Neural cell (in vitro differentiated cells): ENCODE results near the gene CCER1. TPM values are rescaled to one million over a fixed set of nuclear protein-coding genes. Genes with fewer than 3 reads are reported as not detected.

ENCODE experiments used
- H2AFZ ChIP-seq: fragments of 200-600, 300-800 bp; sonication (generic), shearing (Covaris generic); 2 replicates; pipeline ENCODE4 v1.6.0; 2014; ENCODE audit warnings: low read depth, mild to moderate bottlenecking, antibody characterized with exemption, low read length, moderate library complexity
- H3F3A ChIP-seq: fragments of 200-600 bp; shearing (Covaris generic); 2 replicates; pipeline ENCODE4 v1.6.1; 2016; ENCODE audit warnings: mild to moderate bottlenecking, moderate library complexity, mixed read lengths, antibody characterized with exemption, low read length; ENCODE audit not compliant: insufficient read depth, poor library complexity, severe bottlenecking
- H3K27ac ChIP-seq: fragments of 200-600, 300-800 bp; sonication (generic), shearing (Covaris generic); 2 replicates; pipeline ENCODE4 v1.5.1; 2014; ENCODE audit warnings: mild to moderate bottlenecking, low read length, moderate library complexity
- H3K27me3 ChIP-seq: fragments of 300-800, 200-600 bp; sonication (generic), shearing (Covaris generic); 2 replicates; pipeline ENCODE4 v1.6.0; 2014; ENCODE audit warnings: mild to moderate bottlenecking, low read depth, low read length, moderate library complexity; ENCODE audit not compliant: insufficient read depth
- H3K36me3 ChIP-seq: fragments of 300-800, 200-600 bp; sonication (generic), shearing (Covaris generic); 2 replicates; pipeline ENCODE4 v1.5.1; 2014; ENCODE audit warnings: mild to moderate bottlenecking, antibody characterized with exemption, low read length, moderate library complexity; ENCODE audit not compliant: insufficient read depth
- H3K4me2 ChIP-seq: fragments of 300-800, 200-600 bp; sonication (generic), shearing (Covaris generic); 2 replicates; pipeline ENCODE4 v1.6.0; 2014; ENCODE audit warnings: mild to moderate bottlenecking, low read length
- H3K4me3 ChIP-seq: fragments of 300-800, 200-600 bp; sonication (generic), shearing (Covaris generic); 2 replicates; pipeline ENCODE4 v1.5.1; 2014; ENCODE audit warnings: mild to moderate bottlenecking, low read length, moderate library complexity
- H3K79me2 ChIP-seq: fragments of 200-600 bp; shearing (Covaris generic); replicated peaks from 2 replicates; pipeline ENCODE4 v1.6.0; 2014; ENCODE audit warnings: mild to moderate bottlenecking, low read length, moderate library complexity; ENCODE audit not compliant: insufficient read depth
- H3K9ac ChIP-seq: fragments of 300-800, 200-600 bp; sonication (generic), shearing (Covaris generic); 2 replicates; pipeline ENCODE4 v1.6.1; 2016; ENCODE audit warnings: mild to moderate bottlenecking, low read length, mixed read lengths
- H3K9me2 ChIP-seq: fragments of 200-600 bp; shearing (Covaris generic); 2 replicates; pipeline ENCODE4 v1.6.1; 2016; ENCODE audit warnings: mild to moderate bottlenecking, low read length, mixed read lengths; ENCODE audit not compliant: insufficient read depth
- H3K9me3 ChIP-seq: fragments of 200-600, 300-800 bp; sonication (generic), shearing (Covaris generic); 2 replicates; pipeline ENCODE4 v1.6.1; 2016; ENCODE audit warnings: mild to moderate bottlenecking, mixed run types, low read length, moderate library complexity, mixed read lengths
- H4K20me1 ChIP-seq: fragments of 200-600 bp; shearing (Covaris generic); 2 replicates; pipeline ENCODE4 v1.6.1; 2016; ENCODE audit warnings: mild to moderate bottlenecking, mixed run types; ENCODE audit not compliant: insufficient read depth
- CTCF ChIP-seq: fragments of 450-650 bp; IDR thresholded peaks from 2 replicates; pipeline ENCODE4 v1.5.1; 2014; ENCODE audit warnings: antibody characterized with exemption, mild to moderate bottlenecking, moderate library complexity; ENCODE audit not compliant: poor library complexity, severe bottlenecking
- EP300 ChIP-seq: fragments of 450-650 bp; conservative IDR thresholded peaks from 2 replicates; pipeline ENCODE4 v1.6.1; 2014; ENCODE audit warnings: antibody characterized with exemption, mild to moderate bottlenecking, moderate library complexity; ENCODE audit not compliant: poor library complexity, severe bottlenecking
- EZH2 ChIP-seq: fragments of 200-600, 300-800 bp; shearing (Covaris generic), sonication (generic); IDR thresholded peaks from 2 replicates; pipeline ENCODE4 v1.6.1; 2014; ENCODE audit warnings: antibody characterized with exemption, low read length, borderline replicate concordance, mild to moderate bottlenecking; ENCODE audit not compliant: insufficient read depth, poor library complexity, severe bottlenecking
- MXI1 ChIP-seq: fragments of 450-650 bp; conservative IDR thresholded peaks from 2 replicates; pipeline ENCODE4 v1.6.1; 2014; ENCODE audit warnings: antibody characterized with exemption, mild to moderate bottlenecking; ENCODE audit not compliant: poor library complexity, severe bottlenecking
- POLR2AphosphoS5 ChIP-seq: IDR thresholded peaks from 2 replicates; pipeline ENCODE4 v1.6.1; 2012
- RAD21 ChIP-seq: fragments of 450-650 bp; conservative IDR thresholded peaks from 2 replicates; pipeline ENCODE4 v1.6.1; 2014; ENCODE audit warnings: antibody characterized with exemption, mild to moderate bottlenecking, moderate library complexity
- REST ChIP-seq: IDR thresholded peaks from 2 replicates; pipeline ENCODE4 v1.6.1; 2012; ENCODE audit warnings: borderline replicate concordance
- SMC3 ChIP-seq: fragments of 450-650 bp; conservative IDR thresholded peaks from 2 replicates; pipeline ENCODE4 v1.6.1; 2014; ENCODE audit warnings: antibody characterized with exemption, mild to moderate bottlenecking, moderate library complexity; ENCODE audit not compliant: poor library complexity
- TAF1 ChIP-seq: IDR thresholded peaks from 2 replicates; pipeline ENCODE4 v1.6.1; 2012; ENCODE audit warnings: low read depth
- polyA plus RNA-seq: library from polyadenylated mRNA; depleted of rRNA; stranded (reverse); fragments of >200 nt; gene quantifications from 2 replicates; pipeline ENCODE4 v1.2.3, GENCODE V29; 2014

The CCER1 gene
- polyA plus RNA-seq, 1 donor from 2014 or later = not detected

- no peak overlapping the region for H2AFZ ChIP-seq
- H3K9me2 ChIP-seq = no peaks in the 10 kb centered on the region
- TF ChIP-seq RAD21 = no peak
- no peak for TF ChIP-seq EZH2
- TF ChIP-seq SMC3 = no peak
- no peak for TF ChIP-seq CTCF
- TF ChIP-seq EP300 = no peak
- TF ChIP-seq MXI1 = no peak
- TF ChIP-seq POLR2AphosphoS5 = no peak
- no peak for TF ChIP-seq REST
- TF ChIP-seq TAF1 = no peak
- no peaks in the 10 kb centered on the region for H3K9me3 ChIP-seq
- no peak overlapping the region for H3K4me2 ChIP-seq
- H3K79me2 ChIP-seq = no peaks in the 10 kb centered on the region
- no peak overlapping the region for H3K27ac ChIP-seq
- no peaks in the 10 kb centered on the region for H3K36me3 ChIP-seq
- no peaks in the 10 kb centered on the region for H3K27me3 ChIP-seq
- H4K20me1 ChIP-seq = no peaks in the 10 kb centered on the region
- no peak overlapping the region for H3K4me3 ChIP-seq
- no peaks in the 10 kb centered on the region for H3F3A ChIP-seq
- no peak overlapping the region for H3K9ac ChIP-seq
Measured at GRCh38 chr12:90943255-90943654, 11.7 kb downstream of the CCER1 start.

GRCh38 chr12:90940872-90941499 lies 14.0 kb downstream of the CCER1 start:
- Histone ChIP-seq H3K4me3 (no peak overlapping the region), H3K9me2 (no peaks in the 10 kb centered on the region), H3K79me2 (no peaks in the 10 kb centered on the region), H3K9me3 (no peaks in the 10 kb centered on the region), H3K9ac (no peak overlapping the region), H3K27ac (no peak overlapping the region), H3K27me3 (no peaks in the 10 kb centered on the region), H3K4me2 (no peak overlapping the region), H3K36me3 (no peaks in the 10 kb centered on the region), H2AFZ (no peak overlapping the region), H3F3A (no peaks in the 10 kb centered on the region), H4K20me1 (no peaks in the 10 kb centered on the region)
- TF ChIP-seq SMC3 = peak; percentile 73
- peak; percentile 83 for TF ChIP-seq RAD21
- TF ChIP-seq TAF1 = no peak
- TF ChIP-seq CTCF = peak; percentile 80
- TF ChIP-seq POLR2AphosphoS5 = no peak
